ENCODE data around the gene KLHL24. TPM values are rescaled to one million over a fixed set of nuclear protein-coding genes. Genes with fewer than 3 reads are reported as not detected.

KLHL24 gene
- total RNA-seq, 4 donors from 2014 or later: 10.2 to 92.1 (median 19.9) TPM

GRCh38 chr3:183654727-183655126 is 19.3 kb downstream of the KLHL24 start:
- peaks cover 0 to 92% (median 5%) of the 10 kb centered on the region in 3 donors for H3K36me3 ChIP-seq
- no peaks in the 10 kb centered on the region for H3K4me1 ChIP-seq
- TF ChIP-seq CTCF (IDR thresholded peaks at IDR 0.05): no peak
- TF ChIP-seq POLR2A (IDR thresholded peaks at IDR 0.05): no peak
- intact Hi-C loops (cut with DNase I): no loop called here
- 93 to 95% methylated on average over 1 of the region's 1 CpG for WGBS, 2 donors
- H3K9me3 ChIP-seq: peaks cover 0 to 45% (median 32%) of the 10 kb centered on the region in 3 donors
- no peaks in the 10 kb centered on the region for H3K27me3 ChIP-seq
- no peak for DNase-seq
- no peak overlapping the region for H3K27ac ChIP-seq
- H3K4me3 ChIP-seq: no peak overlapping the region

- TF ChIP-seq POLR2A (IDR thresholded peaks at IDR 0.05) (no peak), CTCF (IDR thresholded peaks at IDR 0.05) (no peak)
- WGBS, 2 donors: 72 to 87% methylated on average over 3 of the region's 3 CpGs
- Histone ChIP-seq H3K9me3 (no peaks in the 10 kb centered on the region), H3K27me3 (no peaks in the 10 kb centered on the region), H3K36me3 (peaks cover 0 to 67% (median 0%) of the 10 kb centered on the region in 3 donors), H3K4me3 (no peak overlapping the region), H3K4me1 (peaks cover 0 to 3% (median 0%) of the 10 kb centered on the region in 3 donors), H3K27ac (no peak overlapping the region)
- no peak for DNase-seq
- intact Hi-C loops (cut with DNase I): no loop called here
These were observed 26.7 kb downstream of the KLHL24 start for GRCh38 chr3:183662099-183662498.

GRCh38 chr3:183664913-183665381 is 29.5 kb downstream of the KLHL24 start:
- no peak for TF ChIP-seq POLR2A (IDR thresholded peaks at IDR 0.05)
- TF ChIP-seq CTCF (IDR thresholded peaks at IDR 0.05): no peak
- no peaks in the 10 kb centered on the region for H3K9me3 ChIP-seq
- no peaks in the 10 kb centered on the region for H3K27me3 ChIP-seq
- H3K4me1 ChIP-seq: peaks cover 0 to 3% (median 0%) of the 10 kb centered on the region in 3 donors
- 36 to 53% methylated on average over 3 of the region's 3 CpGs for WGBS, 2 donors
- no peak for DNase-seq
- H3K27ac ChIP-seq: peak overlapping the region in 2 of 4 donors; percentile 35 to 40
- H3K36me3 ChIP-seq: peaks cover 0 to 72% (median 6%) of the 10 kb centered on the region in 3 donors
- no peak overlapping the region for H3K4me3 ChIP-seq
- intact Hi-C loops (cut with DNase I): no loop called here

- Histone ChIP-seq H3K4me1 (no peaks in the 10 kb centered on the region), H3K27me3 (no peaks in the 10 kb centered on the region), H3K9me3 (no peaks in the 10 kb centered on the region), H3K36me3 (peaks cover 0 to 59% (median 0%) of the 10 kb centered on the region in 3 donors), H3K27ac (no peak overlapping the region), H3K4me3 (no peak overlapping the region)
- WGBS, 2 donors: 95 to 100% methylated on average over 3 of the region's 3 CpGs
- intact Hi-C loops (cut with DNase I): no loop called here
- no peak for DNase-seq
- no peak for TF ChIP-seq POLR2A (IDR thresholded peaks at IDR 0.05)
- TF ChIP-seq CTCF (IDR thresholded peaks at IDR 0.05): no peak
These were observed 44.6 kb downstream of the KLHL24 start for GRCh38 chr3:183680061-183680460.

GRCh38 chr3:183687705-183688104 is 52.3 kb downstream of the KLHL24 start:
- no peak for DNase-seq
- Histone ChIP-seq H3K36me3 (peaks cover 0 to 5% (median 0%) of the 10 kb centered on the region in 3 donors), H3K9me3 (no peaks in the 10 kb centered on the region), H3K27ac (no peak overlapping the region), H3K4me1 (no peaks in the 10 kb centered on the region), H3K4me3 (no peak overlapping the region), H3K27me3 (no peaks in the 10 kb centered on the region)
- TF ChIP-seq POLR2A (IDR thresholded peaks at IDR 0.05) (no peak), CTCF (IDR thresholded peaks at IDR 0.05) (no peak)
- WGBS, 2 donors: 80 to 82% methylated on average over 6 of the region's 6 CpGs
- intact Hi-C loops (cut with DNase I): no loop called here

Measured in esophagus squamous epithelium (tissue), 5 donors.